ENCODE data around the gene FCF1. TPM values are rescaled to one million over a fixed set of nuclear protein-coding genes. Genes with fewer than 3 reads are reported as not detected.

The FCF1 gene
- total and polyA plus RNA-seq, 2 of the 13 experiments (the other 11 are each of a cell fraction or from before 2014, with no cell fraction given) = 31.0 to 44.4 TPM

DNA sequence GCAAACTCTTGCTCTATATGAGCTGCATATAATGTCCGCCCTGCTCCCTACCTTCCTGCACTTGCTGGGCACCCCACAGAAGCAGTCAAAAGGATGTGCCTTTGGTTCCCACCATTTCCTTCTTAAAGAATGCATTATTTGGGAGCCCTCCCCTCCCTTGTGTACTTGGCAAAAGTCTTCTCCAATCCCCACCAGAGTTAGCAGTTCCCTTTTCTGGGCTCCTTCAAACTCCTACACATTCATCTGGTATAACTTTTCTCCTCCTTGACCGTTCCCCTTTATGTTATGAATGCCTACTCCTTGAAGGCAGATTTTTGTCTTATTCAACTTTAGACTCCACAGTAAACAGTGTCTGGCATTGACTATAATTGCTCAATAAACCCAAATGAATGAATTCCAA, 27.9 kb upstream of the FCF1 start:
- ATAC-seq = no peak
- Histone ChIP-seq H4K20me1 (ENCODE audit: insufficient read depth, low read length) (no peaks in the 10 kb centered on the region), H3K9me3 (ENCODE audit: low read length) (no peaks in the 10 kb centered on the region), H3K9ac (ENCODE audit: insufficient read depth, low read depth, low read length) (no peak overlapping the region), H3K27ac (ENCODE audit: extremely low read length, insufficient read depth, low read length) (no peak overlapping the region), H3K4me1 (ENCODE audit: insufficient read depth, low read length) (peaks cover 12% of the 10 kb centered on the region), H3K4me3 (replicated peaks in 1 of 3; ENCODE audit: insufficient read depth in 1 of 3, low read depth in 2 of 3, low read length in 3 of 3) (no peak overlapping the region), H3K27me3 (ENCODE audit: control insufficient read depth in 1 of 2, insufficient read depth in 2 of 2, low read length in 2 of 2) (no peaks in the 10 kb centered on the region), H3K4me2 (ENCODE audit: low read depth, low read length) (no peak overlapping the region), H2AFZ (ENCODE audit: low read length) (no peak overlapping the region), H3K79me2 (ENCODE audit: insufficient read depth, low read length) (no peaks in the 10 kb centered on the region), H3K36me3 (replicated peaks in 1 of 2; ENCODE audit: control insufficient read depth in 1 of 2, insufficient read depth in 2 of 2, low read length in 2 of 2) (peaks cover 9 to 55% of the 10 kb centered on the region in 2 experiments)
- FAIRE-seq = no peak
- no TSS peak for BruUV-seq (replicated peaks)
- TF ChIP-seq NCOA5 (CRISPR knock-in tag; IDR thresholded peaks at IDR 0.05) (no peak), NR0B2 (CRISPR knock-in tag; IDR thresholded peaks at IDR 0.05) (no peak), ZFP36 (IDR thresholded peaks at IDR 0.05; ENCODE audit: borderline replicate concordance, low read depth, low read length, partially characterized antibody) (no peak), REL (CRISPR knock-in tag; conservative IDR thresholded peaks at IDR 0.05) (no peak), SP4 (CRISPR knock-in tag; IDR thresholded peaks at IDR 0.05) (no peak), ZNF580 (CRISPR knock-in tag; IDR thresholded peaks at IDR 0.05; ENCODE audit: borderline replicate concordance, low read depth) (no peak), IKZF5 (CRISPR knock-in tag; IDR thresholded peaks at IDR 0.05) (no peak)
- TF ChIP-seq, protein P1, sequence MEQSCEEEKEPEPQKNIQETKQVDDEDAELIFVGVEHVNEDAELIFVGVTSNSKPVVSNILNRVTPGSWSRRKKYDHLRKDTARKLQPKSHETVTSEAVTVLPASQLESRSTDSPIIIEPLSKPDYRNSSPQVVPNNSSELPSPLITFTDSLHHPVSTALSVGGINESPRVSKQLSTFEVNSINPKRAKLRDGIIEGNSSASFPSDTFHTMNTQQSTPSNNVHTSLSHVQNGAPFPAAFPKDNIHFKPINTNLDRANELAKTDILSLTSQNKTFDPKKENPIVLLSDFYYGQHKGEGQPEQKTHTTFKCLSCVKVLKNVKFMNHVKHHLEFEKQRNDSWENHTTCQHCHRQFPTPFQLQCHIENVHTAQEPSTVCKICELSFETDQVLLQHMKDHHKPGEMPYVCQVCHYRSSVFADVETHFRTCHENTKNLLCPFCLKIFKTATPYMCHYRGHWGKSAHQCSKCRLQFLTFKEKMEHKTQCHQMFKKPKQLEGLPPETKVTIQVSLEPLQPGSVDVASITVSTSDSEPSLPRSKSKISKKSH (CRISPR knock-in tag; IDR thresholded peaks at IDR 0.05; ENCODE audit: borderline replicate concordance) = no peak
- ChIA-PET CTCF (ENCODE audit: low intra/inter-chr PET ratio, low total read pairs) (no interaction called here), POLR2A (no interaction called here)
- in situ Hi-C loops (cut with HindIII; ENCODE audit: extremely low pct_ligation_motif_present, low pct_unique_long_range_greater_than_20kb) = no loop called here
- intact Hi-C loops (cut with micrococcal nuclease; ENCODE audit: unreplicated experiment) = no loop called here
- DNase-seq (ENCODE audit: low spot score) = no peak
- 100% methylated on average over 2 of the region's 2 CpGs for WGBS (ENCODE audit: low lambda C conversion rate)
